SK-MEL-5 (cell line): Measurements from ENCODE around the gene ZBTB14. TPM values are rescaled to one million over a fixed set of nuclear protein-coding genes. Genes with fewer than 3 reads are reported as not detected.

ENCODE experiments used
- total RNA-seq: library from RNA; depleted of rRNA; stranded (reverse); fragments of >200 nt; shearing (Covaris generic); gene quantifications from 2 replicates; pipeline ENCODE4 v1.2.3, GENCODE V29; 2014; rRNA removed

The ZBTB14 gene
- total RNA-seq, 1 experiment from 2014 or later, result 16.0 TPM

Other genes starting within 250 kb of the ZBTB14 start
- gene AKAIN1, start 98.5 kb downstream of the ZBTB14 start, total RNA-seq, result not detected in 2 replicates
- gene EPB41L3, start 248.3 kb upstream of the ZBTB14 start, total RNA-seq, result 96.4 and 107 TPM in 2 replicates